GM18867 (cell line): Measurements from ENCODE around the gene PITPNM3.
"Not testable (repeated sequence)": the region's sequence is repeated elsewhere in the genome, so short reads cannot be mapped to it uniquely, and the experiment has no call there.

ENCODE experiments used
- ATAC-seq: cut with Tn5 transposase; IDR thresholded peaks from one replicate; pipeline ENCODE4 v1.9.1; 2021; ENCODE audit warnings: mild to moderate bottlenecking, moderate library complexity; ENCODE audit not compliant: unreplicated experiment

The PITPNM3 gene

GRCh38 chr17:6556121-6557039, at the start of gene PITPNM3:
Gene PITPNM3, minus strand, starts transcription at chr17:6556555. Its CDS starts 149 bp downstream, at chr17:6556406.
- ATAC-seq = no peak

DNA sequence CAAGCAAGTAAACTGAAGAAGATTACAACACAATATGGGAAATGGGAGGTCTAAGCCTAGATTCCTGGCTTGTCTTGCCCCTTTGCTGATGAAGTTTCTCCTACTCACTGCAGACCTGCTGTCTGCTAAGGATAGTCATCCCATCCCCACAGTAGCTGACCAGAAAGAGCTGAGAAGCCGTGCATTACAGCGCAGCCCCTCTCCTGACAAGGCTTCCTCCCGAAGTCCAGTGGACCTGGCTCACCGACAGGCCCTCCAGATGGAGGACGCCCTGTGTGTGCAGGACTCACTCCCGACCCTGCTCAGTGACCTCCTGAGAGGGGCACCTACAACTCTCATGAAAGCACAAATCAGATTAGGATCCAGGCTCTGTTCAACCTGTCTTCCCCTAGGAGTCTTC, 48.8 kb upstream of the PITPNM3 start:
- ATAC-seq = no peak

DNA sequence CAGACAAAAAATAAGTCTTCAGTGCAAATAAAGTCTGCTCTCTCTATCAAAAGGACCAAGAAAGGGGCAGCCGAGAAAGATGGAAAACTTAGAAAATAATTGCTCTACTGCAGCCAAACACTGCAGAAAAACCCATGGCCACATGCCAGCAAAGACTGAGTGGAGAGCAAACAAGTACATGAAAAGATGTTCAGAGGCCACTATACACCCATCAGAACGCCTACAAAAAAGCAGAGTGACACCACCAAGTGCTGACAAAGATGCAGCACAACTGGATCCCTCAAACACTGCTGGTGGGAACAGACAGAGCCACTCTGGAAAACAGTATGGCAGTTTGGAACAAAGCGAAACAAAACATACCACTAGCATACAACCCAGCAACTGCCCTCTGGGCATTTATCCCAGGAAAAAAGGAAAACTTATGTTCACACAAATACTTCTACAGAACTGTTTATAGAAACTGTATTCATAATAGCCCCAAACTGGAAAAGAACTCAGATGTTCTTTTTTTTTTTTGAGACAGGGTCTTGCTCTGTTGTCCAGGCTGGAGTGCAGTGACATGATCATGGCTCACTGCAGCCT, 47.5 kb upstream of the PITPNM3 start:
- no peak for ATAC-seq

DNA sequence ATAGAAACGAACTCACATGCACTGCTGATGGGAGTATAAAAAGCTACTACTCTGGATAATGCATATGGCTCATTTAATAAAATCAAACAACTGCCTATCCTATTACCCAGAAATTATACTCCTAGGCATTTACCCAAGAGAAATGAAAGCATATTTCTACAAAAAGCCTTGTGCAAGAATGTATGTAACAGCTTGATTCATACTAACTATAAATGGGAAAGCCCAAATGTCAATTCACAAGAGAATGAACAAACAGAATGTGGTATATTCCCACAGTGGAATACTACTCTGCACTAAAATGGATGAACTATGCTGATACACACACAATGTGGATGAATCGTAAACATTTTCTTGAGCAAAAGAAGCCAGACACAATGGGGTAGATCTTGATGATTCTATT, 45.8 kb upstream of the PITPNM3 start:
- ATAC-seq = no peak

GRCh38 chr17:6599364-6599763, 43.0 kb upstream of the PITPNM3 start:
- no peak for ATAC-seq

DNA sequence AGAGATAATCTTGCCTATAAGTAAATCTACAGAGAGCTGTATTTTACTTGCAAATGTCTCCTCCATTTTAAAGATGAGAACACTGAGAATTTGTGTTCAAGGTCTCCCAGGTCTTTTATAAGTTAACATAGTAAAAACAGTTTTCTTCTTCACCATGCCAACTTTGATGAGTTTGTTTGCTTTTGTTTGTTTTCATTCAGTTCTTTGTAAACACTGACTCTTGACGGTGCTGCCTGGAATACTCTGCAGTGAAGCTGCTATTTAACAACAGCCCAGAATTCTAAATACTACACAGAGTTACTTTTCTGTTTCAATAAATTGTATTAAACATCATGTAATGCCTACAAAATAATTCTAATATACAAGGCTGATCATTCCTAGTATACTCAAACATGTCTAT, 41.4 kb upstream of the PITPNM3 start:
- ATAC-seq = no peak

DNA sequence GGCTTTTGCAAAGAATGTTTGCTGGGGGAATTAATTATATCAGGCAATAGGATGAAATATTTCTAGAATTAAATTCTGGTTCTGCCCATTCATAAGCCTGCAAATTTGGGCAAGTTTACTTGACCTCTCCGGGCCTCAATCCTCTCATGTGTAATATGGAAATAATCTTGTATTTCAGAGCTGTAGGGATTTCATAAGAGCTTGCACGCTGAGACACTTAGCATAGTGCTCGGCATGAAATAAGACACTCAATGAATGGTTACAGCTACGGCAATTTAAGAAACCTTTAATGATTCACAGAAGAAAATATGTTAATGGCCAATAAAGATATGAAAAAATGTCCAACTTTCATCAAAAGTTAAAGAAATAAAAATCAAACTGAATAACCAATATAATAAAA, 40.6 kb upstream of the PITPNM3 start:
- ATAC-seq = no peak

GRCh38 chr17:6596511-6596910, 40.2 kb upstream of the PITPNM3 start:
- no peak for ATAC-seq

- no peak for ATAC-seq
Measured at GRCh38 chr17:6596081-6596480, 39.7 kb upstream of the PITPNM3 start.

GRCh38 chr17:6593371-6593770, 37.0 kb upstream of the PITPNM3 start:
- not testable (repeated sequence) for ATAC-seq

DNA sequence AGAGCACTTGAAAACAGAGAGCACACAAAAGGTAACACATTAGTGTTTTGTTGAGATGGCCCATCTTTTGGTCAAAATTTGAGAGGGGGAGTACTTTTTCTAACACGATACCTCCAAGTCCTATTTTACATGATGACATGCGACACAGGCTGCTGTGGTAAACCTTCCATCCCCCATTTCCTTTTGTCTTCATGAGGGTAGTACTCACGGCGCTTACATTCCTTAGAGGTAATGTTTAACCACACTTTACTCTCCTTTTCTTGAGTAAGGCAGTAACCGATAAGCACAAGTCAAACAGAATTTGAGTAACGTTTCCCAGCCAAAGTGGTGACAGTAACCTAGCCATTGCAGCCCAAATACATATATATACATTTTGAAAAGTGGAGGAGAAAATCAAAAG, 35.8 kb upstream of the PITPNM3 start:
- no peak for ATAC-seq

DNA sequence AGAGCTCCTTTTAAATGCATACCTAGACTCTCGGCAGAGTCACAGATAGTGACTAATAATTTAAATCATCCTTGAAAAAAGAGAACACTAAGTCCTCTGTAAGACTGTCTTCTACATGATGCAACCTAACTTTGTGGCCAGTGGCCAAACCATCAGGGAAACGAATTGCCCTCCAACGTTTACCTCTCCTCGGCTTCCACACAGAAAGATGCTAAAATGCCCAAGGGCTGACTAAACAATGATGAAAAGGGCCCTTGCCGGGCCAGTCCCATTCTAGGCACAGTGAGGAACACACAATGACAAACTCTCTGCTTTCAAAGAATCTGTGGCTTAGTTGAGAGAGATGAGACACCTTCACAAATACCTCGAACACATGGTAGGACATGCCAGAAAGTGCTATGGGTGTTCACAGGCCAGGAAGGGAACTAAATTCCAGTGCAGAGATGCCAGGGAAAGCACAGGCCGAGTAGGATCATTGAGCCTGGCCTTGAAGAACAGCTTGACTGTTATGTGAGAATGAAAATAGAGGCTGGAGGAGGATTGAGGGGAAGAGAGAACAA, 35.3 kb upstream of the PITPNM3 start:
- ATAC-seq = no peak

GRCh38 chr17:6589266-6589946, 33.1 kb upstream of the PITPNM3 start:
- ATAC-seq = no peak

GRCh38 chr17:6588165-6588564, 31.8 kb upstream of the PITPNM3 start:
- ATAC-seq = no peak

DNA sequence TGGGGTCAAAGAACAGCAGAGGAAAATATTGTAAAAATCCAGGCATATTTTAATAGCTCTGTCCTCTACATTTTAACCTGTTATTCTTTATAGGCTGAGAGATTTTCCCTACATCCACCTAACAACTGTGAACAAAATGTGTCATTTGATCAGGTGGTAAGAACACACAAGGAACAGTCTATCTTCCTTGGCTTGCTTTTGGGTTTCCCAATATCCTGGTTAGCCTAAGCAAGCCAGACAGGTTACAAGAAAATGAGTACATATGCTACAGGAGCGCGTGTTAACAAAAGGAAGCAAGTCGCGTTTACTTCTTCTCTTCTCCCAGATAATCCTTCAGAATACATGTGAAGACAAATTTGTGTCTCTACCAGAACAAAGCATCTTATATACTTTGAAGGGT, 31.0 kb upstream of the PITPNM3 start:
- ATAC-seq = no peak

- no peak for ATAC-seq
Measured at GRCh38 chr17:6583411-6583810, 27.1 kb upstream of the PITPNM3 start.

DNA sequence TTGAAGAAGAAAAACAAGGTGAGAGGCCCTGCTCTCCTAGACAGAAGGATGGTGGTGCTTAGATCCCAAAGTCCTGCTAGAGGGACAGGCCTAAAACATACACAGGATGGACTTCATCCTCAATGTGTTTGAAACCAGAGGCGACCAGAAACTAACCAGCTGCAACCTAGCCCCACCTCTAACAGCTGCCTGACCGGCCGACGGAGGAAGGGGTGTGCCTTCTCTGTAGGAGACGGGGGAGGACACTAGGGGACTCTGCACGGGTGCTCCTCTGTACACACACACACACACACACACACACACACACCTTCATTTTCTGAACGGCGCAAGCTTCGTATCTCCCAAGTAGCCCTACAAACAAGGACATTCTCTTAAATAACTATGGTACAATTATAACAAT, 24.3 kb upstream of the PITPNM3 start:
- ATAC-seq = no peak

GRCh38 chr17:6578491-6578890, 22.1 kb upstream of the PITPNM3 start:
- ATAC-seq = no peak

- no peak for ATAC-seq
Measured at GRCh38 chr17:6577686-6578263, 21.4 kb upstream of the PITPNM3 start.

- ATAC-seq = no peak
Measured at GRCh38 chr17:6576038-6576785, 19.9 kb upstream of the PITPNM3 start.
